ENCODE results near the gene RPS6KB2. TPM values are rescaled to one million over a fixed set of nuclear protein-coding genes. Genes with fewer than 3 reads are reported as not detected.

Gene RPS6KB2
- total and polyA plus RNA-seq, 10 of the 15 experiments (the other 5 are each of a cell fraction or from before 2014, with no cell fraction given), result 0.39 to 101 (median 58.4) TPM

DNA sequence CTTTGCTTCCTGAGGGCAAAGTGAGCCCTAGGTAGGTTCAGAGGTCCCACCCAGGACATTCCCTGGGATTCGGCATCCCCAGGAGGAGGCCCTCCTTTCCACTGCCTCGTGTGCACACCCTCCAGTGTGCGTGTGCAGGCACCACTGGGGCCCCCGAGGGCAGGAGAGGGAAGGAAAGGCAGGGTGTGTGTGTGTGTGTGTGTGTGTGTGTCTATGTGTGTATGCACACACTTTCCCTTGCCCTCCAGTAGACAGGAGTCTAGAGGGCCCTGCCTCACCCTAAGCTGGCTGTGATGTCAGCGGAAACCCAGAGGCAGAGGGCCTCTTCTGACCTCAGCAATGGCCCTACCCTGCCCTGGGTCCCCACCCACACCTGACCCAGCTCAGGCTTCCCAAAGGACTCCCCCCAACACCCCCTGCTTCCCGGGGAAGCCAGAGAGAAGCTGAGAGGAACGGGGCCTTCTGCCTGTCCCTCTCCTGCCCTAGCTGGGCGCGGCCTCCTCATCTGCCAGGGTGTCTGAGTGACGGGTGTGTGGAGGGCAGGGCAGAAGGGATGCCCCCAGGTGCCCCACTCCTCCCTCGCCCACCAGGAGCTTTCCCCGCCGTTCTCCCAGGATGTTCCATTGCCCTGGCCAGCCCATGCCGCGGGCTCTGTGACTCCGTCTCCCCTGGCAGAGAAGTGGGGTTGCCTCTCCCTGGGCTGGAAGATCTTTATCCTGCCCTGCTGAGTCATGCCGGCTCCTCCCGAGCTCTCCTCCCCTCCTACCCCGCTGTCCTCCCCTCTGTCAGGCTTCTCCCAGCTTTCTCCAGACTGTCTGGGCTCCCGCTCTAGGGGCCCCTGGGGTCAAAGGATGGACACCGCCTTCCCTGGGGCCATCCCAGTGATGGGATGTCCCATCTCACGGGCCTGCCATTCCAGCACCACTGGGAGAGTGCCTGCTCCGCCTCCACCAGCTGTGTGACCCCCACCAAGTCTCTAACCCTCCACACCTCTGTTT is 48.9 kb upstream of the RPS6KB2 start:
- SMC1A ChIA-PET (ENCODE audit: uncharacterized antibody, unreplicated experiment), result interaction anchor here (1.2 to 21.3 kb wide), 6 partner anchors 8 to 200 kb away, joined by 3 to 646 read pairs (median 66); partner anchors contain the start of genes CLCF1 and POLD4
- H3K4me1 ChIP-seq (ENCODE audit: control insufficient read depth, insufficient read depth, low read length), result peaks cover 19% of the 10 kb centered on the region
- H3K4me2 ChIP-seq (ENCODE audit: control insufficient read depth, insufficient read depth), result no peak overlapping the region
- H3K36me3 ChIP-seq (ENCODE audit: control insufficient read depth in 2 of 2, insufficient read depth in 2 of 2, low read length in 1 of 2), result no peaks in the 10 kb centered on the region
- no peaks in the 10 kb centered on the region for H3K79me2 ChIP-seq (ENCODE audit: control insufficient read depth, insufficient read depth, low read length)
- no peaks in the 10 kb centered on the region for H4K20me1 ChIP-seq (ENCODE audit: control insufficient read depth, insufficient read depth)
- ATAC-seq (no peak), FAIRE-seq (no peak), DNase-seq (ENCODE audit: low read depth, low spot score) (no peak)
- no peak overlapping the region for H3K9ac ChIP-seq (ENCODE audit: control insufficient read depth, insufficient read depth, low read length)
- H3K27me3 ChIP-seq (replicated peaks in 1 of 2; ENCODE audit: control insufficient read depth in 2 of 2, insufficient read depth in 2 of 2, low read length in 1 of 2), result peaks cover 2 to 4% of the 10 kb centered on the region in 2 experiments; a peak in 3 of 4 replicates
- intact Hi-C loops (cut with micrococcal nuclease; ENCODE audit: unreplicated experiment) (no loop called here), in situ Hi-C loops (cut with MboI) (loop anchor here (5.0 kb wide), 1 partner anchor 117 kb away; no protein-coding TSS in a partner anchor)
- H3K9me3 ChIP-seq (replicated peaks; ENCODE audit: control insufficient read depth, insufficient read depth, low read length), result no peaks in the 10 kb centered on the region
- 79% methylated on average over 22 of the region's 23 CpGs for WGBS (ENCODE audit: insufficient coverage, insufficient replicate concordance, low lambda C conversion rate, missing lambda C conversion rate)
- CTCF ChIA-PET, result interaction anchor here (9.2 to 25.5 kb wide), 3 partner anchors 18 to 59 kb away, joined by 95 to 1301 read pairs (median 390); partner anchors contain the start of genes CLCF1 and POLD4
- H2AFZ ChIP-seq (ENCODE audit: control insufficient read depth, low read depth, low read length), result no peak overlapping the region
- H3K27ac ChIP-seq (ENCODE audit: control insufficient read depth, insufficient read depth), result no peak overlapping the region
- no TSS peak for BruUV-seq (replicated peaks)
- no peak overlapping the region for H3K4me3 ChIP-seq
- POLR2A ChIA-PET, result interaction anchor here (4.3 to 8.4 kb wide), 2 partner anchors 8 to 25 kb away, joined by 23 to 183 read pairs; partner anchors contain the start of genes CLCF1 and POLD4
- RAD21 ChIA-PET (ENCODE audit: unreplicated experiment), result interaction anchor here (1.9 to 15.0 kb wide), 8 partner anchors 10 to 117 kb away, joined by 6 to 525 read pairs (median 25); partner anchors contain the start of genes POLD4 and RAD9A
- no peak for TF ChIP-seq ATF7 (IDR thresholded peaks at IDR 0.05; ENCODE audit: low read depth)
- TF ChIP-seq ASH2L (IDR thresholded peaks at IDR 0.05; ENCODE audit: borderline replicate concordance, low read depth), result no peak
- no peak for TF ChIP-seq TBL1XR1 (IDR thresholded peaks at IDR 0.05; ENCODE audit: low read depth, low read length)
- TF ChIP-seq, protein P1, sequence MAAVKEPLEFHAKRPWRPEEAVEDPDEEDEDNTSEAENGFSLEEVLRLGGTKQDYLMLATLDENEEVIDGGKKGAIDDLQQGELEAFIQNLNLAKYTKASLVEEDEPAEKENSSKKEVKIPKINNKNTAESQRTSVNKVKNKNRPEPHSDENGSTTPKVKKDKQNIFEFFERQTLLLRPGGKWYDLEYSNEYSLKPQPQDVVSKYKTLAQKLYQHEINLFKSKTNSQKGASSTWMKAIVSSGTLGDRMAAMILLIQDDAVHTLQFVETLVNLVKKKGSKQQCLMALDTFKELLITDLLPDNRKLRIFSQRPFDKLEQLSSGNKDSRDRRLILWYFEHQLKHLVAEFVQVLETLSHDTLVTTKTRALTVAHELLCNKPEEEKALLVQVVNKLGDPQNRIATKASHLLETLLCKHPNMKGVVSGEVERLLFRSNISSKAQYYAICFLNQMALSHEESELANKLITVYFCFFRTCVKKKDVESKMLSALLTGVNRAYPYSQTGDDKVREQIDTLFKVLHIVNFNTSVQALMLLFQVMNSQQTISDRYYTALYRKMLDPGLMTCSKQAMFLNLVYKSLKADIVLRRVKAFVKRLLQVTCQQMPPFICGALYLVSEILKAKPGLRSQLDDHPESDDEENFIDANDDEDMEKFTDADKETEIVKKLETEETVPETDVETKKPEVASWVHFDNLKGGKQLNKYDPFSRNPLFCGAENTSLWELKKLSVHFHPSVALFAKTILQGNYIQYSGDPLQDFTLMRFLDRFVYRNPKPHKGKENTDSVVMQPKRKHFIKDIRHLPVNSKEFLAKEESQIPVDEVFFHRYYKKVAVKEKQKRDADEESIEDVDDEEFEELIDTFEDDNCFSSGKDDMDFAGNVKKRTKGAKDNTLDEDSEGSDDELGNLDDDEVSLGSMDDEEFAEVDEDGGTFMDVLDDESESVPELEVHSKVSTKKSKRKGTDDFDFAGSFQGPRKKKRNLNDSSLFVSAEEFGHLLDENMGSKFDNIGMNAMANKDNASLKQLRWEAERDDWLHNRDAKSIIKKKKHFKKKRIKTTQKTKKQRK (IDR thresholded peaks at IDR 0.05; ENCODE audit: low read depth, low read length), result no peak
- TF ChIP-seq ZBED1 (IDR thresholded peaks at IDR 0.05; ENCODE audit: borderline replicate concordance), result no peak
- TF ChIP-seq RUNX3 (IDR thresholded peaks at IDR 0.05; ENCODE audit: low read length), result no peak
- TF ChIP-seq TAF1 (IDR thresholded peaks at IDR 0.05; ENCODE audit: borderline replicate concordance, low read depth, low read length), result no peak
- no peak for TF ChIP-seq CHD4 (IDR thresholded peaks at IDR 0.05)
- no peak for TF ChIP-seq TCF7 (IDR thresholded peaks at IDR 0.05; ENCODE audit: borderline replicate concordance)
- no peak for TF ChIP-seq ZNF24 (IDR thresholded peaks at IDR 0.05)
- TF ChIP-seq, protein P2, sequence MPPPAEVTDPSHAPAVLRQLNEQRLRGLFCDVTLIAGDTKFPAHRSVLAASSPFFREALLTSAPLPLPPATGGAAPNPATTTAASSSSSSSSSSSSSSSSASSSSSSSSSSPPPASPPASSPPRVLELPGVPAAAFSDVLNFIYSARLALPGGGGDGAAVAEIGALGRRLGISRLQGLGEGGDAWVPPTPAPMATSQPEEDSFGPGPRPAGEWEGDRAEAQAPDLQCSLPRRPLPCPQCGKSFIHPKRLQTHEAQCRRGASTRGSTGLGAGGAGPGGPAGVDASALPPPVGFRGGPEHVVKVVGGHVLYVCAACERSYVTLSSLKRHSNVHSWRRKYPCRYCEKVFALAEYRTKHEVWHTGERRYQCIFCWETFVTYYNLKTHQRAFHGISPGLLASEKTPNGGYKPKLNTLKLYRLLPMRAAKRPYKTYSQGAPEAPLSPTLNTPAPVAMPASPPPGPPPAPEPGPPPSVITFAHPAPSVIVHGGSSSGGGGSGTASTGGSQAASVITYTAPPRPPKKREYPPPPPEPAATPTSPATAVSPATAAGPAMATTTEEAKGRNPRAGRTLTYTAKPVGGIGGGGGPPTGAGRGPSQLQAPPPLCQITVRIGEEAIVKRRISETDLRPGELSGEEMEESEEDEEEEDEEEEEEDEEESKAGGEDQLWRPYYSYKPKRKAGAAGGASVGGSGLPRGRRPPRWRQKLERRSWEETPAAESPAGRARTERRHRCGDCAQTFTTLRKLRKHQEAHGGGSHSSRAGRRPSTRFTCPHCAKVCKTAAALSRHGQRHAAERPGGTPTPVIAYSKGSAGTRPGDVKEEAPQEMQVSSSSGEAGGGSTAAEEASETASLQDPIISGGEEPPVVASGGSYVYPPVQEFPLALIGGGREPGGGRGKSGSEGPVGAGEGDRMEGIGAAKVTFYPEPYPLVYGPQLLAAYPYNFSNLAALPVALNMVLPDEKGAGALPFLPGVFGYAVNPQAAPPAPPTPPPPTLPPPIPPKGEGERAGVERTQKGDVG (CRISPR knock-in tag; IDR thresholded peaks at IDR 0.05), result no peak
- no peak for TF ChIP-seq KAT2A (conservative IDR thresholded peaks at IDR 0.05; ENCODE audit: control insufficient read depth, low read depth, low read length)
- no peak for TF ChIP-seq PAX8 (IDR thresholded peaks at IDR 0.05)
- TF ChIP-seq GATAD2B (conservative IDR thresholded peaks at IDR 0.05; ENCODE audit: low read depth), result no peak
- TF ChIP-seq HDAC6 (IDR thresholded peaks at IDR 0.05; ENCODE audit: unreplicated experiment), result no peak
